Stimulated activated CD8-positive, alpha-beta memory T cell treated with anti-CD3 and anti-CD28 coated beads, Interleukin-2, amount 100 ng/mL, for 1 hour (primary cell): ENCODE results near the gene EBF4.
A peak's percentile ranks its signal among the peaks of the same experiment; 100 is the strongest.

Experiments
- DNase-seq, 2 donors: peaks; one replicate each; pipeline ENCODE4 v3.0.0-alpha.2; 2020; ENCODE audit warnings: low read depth in 2 of 2

EBF4 gene

DNA sequence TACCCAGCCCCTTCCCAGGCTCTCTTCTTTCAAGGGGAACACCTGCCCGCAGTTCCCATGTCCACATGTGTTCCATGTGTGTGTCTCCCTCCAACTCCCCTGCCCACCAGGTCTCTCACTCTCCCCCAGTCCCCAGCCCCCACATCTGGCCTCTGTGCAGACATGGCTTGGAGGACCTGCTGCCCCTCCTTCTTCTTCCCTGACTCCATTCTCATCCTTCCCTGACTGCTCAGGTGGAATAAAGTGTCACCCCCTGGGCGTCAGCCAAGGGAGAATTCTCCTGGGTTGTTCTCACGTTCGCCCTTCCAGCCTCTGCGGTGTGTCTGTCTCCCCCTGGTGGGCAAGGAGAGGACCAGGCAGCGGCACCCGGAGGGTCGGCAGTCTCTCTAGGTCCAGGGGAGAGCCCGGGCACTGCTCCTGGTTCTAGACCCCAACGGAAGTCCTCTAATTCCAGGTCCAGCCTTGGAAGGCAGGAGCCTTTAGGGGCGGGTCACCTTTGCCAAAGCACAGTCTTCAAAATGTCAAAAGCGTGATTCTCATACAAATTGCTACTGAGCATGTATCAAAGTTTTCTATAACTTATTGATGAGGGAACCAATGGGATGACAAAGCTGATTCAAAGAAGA, 50.5 kb downstream of the EBF4 start:
- DNase-seq: peak; percentile 41 to 60

DNA sequence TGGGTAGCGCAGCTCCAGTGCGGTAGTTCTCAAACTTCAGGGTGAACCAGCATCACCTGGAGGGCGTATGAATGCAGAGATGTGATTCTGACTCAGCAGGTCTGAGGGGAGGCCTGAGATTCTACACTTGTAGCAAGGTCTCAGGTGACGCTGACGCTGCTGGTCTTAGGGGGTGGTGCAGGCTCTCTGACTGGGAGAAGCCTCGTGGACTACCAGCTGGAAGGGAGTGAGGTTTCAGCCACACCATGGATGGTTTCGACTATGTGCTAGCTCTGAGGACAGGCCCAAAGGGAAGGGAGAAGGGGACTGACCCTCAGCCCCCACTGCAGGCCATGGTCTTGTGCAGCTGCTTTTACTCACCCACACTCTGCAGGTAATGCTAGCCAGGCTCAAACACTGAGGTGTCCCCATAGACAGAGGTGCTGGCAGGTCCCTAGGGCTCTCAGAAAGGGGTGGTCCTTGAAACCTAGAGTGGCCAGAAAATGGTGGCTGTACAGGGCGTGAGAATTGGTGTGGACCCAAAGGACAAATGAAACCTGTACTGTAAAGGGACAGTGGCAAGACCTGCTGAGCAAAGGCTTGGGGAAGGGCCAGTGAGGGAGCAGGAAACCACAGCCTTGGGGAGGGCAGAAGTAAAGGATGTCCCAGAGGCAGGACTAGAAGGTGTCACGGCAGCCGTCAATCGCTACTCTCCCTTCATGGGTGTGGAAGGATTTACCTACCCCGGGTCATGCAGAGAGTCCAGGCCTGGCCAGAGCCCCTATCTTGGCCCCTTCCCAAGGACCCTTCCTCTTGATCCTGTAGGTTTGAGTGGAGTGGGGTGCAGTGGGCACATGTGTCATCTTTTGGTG, 52.7 kb downstream of the EBF4 start:
- DNase-seq: no peak

- DNase-seq: no peak
These were observed 53.5 kb downstream of the EBF4 start for GRCh38 chr20:2745936-2746635.

DNA sequence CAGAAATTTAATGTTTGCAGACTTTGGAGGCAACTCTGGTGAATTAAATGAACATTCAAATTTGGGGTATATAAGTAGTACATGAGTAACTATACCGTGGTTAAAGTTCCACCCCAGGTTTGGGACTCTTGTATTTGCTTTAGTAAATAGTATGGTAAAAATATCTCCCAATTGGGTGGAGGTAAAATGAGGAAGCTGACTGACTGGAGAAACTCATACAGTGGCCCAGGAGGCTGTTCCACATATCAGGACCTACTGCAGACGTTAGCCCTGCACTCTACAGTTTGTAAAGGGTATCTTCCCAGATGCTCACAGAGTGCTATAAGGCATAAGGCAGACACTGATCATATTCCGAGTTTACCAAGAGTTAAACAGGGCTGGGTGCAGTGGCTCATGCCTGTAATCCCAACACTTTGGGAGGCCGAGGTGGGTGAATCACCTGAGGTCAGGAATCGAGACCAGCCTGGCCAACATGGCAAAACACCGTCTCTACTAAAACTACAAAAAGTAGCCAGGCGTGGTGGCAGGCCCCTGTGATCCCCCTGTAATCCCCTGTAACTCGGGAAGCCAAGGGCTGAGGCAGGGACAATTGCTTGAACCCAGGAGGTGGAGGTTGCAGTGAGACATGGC, 54.2 kb downstream of the EBF4 start:
- DNase-seq: no peak

- DNase-seq: no peak
These were observed 55.2 kb downstream of the EBF4 start for GRCh38 chr20:2747676-2748235.

DNA sequence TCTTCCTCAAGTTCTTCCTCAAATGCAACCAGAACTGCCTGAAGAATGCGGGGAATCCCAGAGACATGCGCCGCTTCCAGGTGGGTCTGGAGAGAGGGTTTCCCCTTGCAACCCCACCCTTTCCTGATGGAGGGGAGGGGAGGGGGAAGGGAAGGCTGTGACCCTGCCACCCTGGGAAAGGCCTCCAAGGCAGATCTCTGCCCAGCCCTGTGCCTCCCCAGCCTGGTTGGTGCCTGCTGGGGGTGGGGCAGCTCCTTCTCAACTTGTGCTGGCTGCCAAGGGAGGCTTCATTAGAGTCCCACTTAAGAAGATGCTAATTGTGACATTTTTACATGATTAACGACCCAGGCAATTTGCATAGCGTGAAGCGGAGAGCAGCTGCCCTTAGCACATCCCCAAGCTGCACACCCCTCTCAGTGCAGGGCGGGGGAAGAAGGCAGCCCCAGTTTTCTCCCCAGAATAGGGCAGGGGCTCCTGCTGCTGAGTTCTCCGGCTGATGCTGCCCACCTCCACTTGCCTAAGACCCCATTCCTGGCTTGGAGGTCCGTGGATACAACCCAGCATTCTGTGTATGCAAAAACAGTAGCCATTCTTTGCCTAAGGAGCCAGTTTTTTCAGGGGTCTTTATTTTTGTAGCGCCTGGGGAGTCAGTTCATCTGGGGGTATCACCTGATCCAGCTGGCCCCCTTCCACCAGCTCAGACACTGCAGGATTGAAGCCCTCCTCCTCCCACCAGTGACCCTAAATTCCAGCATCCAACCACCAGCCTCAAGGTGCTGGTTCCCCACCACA, 56.2 kb downstream of the EBF4 start:
- no peak for DNase-seq

DNA sequence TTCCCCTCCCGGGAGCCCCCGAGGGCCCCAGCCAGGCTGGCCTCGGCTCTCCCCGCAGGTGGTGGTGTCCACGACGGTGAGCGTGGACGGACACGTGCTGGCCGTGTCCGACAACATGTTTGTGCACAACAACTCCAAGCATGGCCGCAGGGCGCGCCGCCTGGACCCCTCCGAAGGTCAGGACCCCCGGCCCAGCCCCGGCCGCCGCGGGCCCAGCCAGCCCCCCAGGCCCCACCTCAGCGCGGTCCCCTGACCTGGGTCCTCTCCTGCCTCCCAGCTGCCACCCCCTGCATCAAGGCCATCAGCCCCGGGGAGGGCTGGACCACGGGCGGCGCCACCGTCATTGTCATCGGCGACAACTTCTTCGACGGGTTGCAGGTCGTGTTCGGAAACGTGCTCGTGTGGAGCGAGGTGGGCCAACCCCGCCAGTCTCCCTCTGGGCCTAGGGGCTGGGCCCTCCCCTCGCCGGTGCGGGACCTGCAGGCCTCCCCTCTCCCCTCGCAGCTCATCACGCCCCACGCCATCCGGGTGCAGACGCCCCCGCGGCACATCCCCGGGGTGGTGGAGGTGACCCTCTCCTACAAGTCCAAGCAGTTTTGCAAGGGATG, 56.9 kb downstream of the EBF4 start:
- DNase-seq: no peak

DNA sequence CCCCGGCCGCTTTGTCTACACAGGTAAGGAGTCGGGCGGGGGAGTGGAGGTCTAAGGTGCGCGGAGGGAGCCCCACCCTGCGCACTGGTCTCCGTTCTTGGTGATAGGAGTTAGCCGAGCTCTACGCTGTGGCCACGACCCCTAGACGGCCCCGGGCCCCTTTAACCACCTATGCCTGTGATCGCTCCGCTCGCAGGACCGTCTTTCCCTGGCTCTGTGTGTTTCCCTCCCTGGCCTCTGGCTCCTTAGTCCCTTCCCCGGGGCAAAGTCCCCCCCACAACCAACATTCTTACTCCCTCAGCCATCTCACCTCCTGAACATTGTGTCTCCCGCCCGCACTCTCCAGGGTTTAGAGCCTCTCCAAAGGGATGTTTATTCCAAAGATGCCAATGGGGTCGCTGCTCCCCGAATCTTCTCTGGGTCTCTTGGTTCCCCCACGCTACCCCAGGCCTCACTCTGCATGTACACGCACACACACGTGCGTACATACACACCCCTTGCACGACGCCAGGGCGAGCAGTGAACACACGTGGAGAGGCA, 57.4 kb downstream of the EBF4 start:
- no peak for DNase-seq

DNA sequence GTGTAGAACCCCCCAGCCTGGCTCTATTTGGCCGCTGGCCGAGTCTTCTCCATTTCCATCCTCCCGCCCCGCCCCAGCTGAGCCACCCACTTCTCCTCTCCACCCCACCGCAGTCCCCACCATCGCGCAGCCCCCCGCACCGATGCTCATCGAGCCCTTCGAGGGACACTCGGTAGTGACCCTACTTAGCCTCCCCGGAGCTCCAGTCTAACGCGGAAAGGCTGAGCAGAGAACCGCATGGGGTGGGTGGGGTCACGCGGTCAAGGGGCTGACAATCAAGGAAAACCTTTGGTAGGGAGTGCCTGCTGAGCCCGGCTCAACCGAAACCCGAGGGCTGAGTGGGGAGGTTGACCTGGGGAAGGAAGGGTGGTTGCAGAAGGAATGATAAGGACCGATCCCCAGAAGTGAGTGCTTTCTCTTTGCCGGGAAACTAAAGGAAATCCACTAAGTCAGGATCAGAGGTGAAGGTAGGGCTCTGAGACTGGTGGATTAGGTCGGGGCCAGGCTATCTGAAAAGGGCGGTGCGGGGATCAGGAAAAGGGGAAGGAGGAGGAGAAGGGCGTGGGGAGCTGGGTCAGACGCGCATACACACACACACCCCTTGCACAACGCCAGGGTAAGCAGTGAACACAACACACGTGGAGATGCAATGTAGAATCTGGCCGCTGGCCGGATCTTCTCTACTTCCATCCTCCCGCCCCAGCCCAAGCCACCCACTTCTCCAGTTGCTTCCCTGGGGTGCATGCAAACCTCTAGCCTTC, 58.1 kb downstream of the EBF4 start:
- DNase-seq: no peak

- no peak for DNase-seq
These were observed 58.8 kb downstream of the EBF4 start for GRCh38 chr20:2751347-2751877.

DNA sequence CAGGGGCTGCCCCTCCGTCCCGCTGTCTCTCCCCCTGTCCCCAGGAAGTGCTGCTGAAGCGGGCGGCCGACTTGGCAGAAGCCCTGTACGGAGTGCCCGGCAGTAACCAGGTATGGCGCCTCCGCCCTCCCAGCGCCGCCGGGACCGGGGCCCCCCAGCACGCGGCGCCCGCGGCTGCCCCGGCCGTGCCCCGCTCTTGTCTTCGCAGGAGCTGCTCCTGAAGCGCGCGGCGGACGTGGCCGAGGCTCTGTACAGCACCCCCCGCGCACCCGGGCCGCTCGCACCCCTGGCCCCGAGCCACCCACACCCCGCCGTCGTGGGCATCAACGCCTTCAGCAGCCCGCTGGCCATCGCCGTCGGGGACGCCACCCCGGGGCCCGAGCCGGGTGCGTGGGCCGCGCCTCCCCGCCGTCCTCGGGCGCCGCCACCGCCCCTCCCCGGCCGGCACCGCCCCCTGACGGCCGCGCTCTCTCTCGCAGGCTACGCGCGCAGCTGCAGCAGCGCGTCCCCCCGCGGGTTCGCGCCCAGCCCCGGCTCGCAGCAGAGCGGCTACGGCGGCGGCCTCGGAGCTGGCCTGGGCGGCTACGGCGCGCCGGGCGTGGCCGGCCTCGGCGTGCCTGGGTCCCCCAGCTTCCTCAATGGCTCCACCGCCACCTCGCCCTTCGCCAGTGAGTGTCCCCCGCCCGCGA, 59.4 kb downstream of the EBF4 start:
- no peak for DNase-seq

GRCh38 chr20:2752567-2753460, 60.2 kb downstream of the EBF4 start:
- no peak for DNase-seq

- DNase-seq: no peak
These were observed 61.0 kb downstream of the EBF4 start for GRCh38 chr20:2753461-2754040.

DNA sequence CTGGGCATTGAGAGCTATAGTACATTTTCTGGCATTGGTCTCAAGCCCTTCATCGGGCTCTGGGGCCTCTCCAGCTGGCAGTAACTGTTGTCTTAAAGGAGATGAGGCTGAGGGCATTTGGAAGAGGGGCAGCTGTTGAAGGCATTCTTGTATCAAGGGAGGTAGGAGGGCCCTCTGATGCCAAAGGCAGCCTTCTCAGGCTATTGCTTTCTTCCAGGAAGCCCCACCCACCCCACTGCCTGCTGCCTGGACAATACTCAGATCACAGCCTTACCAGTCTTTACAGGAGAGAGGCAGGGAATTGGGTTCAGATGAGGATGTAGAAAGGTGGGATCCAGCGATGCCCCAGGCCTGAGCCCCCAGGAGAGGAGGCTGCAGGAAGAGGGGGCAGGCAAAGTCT, 61.8 kb downstream of the EBF4 start:
- no peak for DNase-seq

GRCh38 chr20:2755451-2756055, 63.0 kb downstream of the EBF4 start:
- no peak for DNase-seq

GRCh38 chr20:2756056-2756611, 63.6 kb downstream of the EBF4 start:
- no peak for DNase-seq

- DNase-seq: no peak
These were observed 64.4 kb downstream of the EBF4 start for GRCh38 chr20:2757001-2757400.
